Measurements from ENCODE around the gene ZBTB20.
"Not testable (repeated sequence)": the region's sequence is repeated elsewhere in the genome, so short reads cannot be mapped to it uniquely, and the experiment has no call there.

Gene ZBTB20

GRCh38 chr3:115113367-115113766, 33.7 kb downstream of the ZBTB20 start:
- Mint-ChIP-seq H3K27ac (peak overlapping the region; percentile 53), H3K4me1 (peaks cover 17% of the 10 kb centered on the region), H3K4me3 (no peak overlapping the region), H3K27me3 (no peaks in the 10 kb centered on the region), H3K9me3 (no peaks in the 10 kb centered on the region), H3K36me3 (peaks cover 9% of the 10 kb centered on the region)
- DNase-seq (ENCODE audit: low spot score in 2 of 2) (no peak), ATAC-seq (ENCODE audit: low read depth) (no peak)

GRCh38 chr3:115111632-115112031, 35.5 kb downstream of the ZBTB20 start:
- DNase-seq (ENCODE audit: low spot score in 2 of 2): no peak
- H3K27me3 Mint-ChIP-seq: no peaks in the 10 kb centered on the region
- H3K4me1 Mint-ChIP-seq: peaks cover 17% of the 10 kb centered on the region
- H3K27ac Mint-ChIP-seq: no peak overlapping the region
- H3K4me3 Mint-ChIP-seq: no peak overlapping the region
- H3K36me3 Mint-ChIP-seq: peaks cover 21% of the 10 kb centered on the region
- ATAC-seq (ENCODE audit: low read depth): no peak
- peaks cover 5% of the 10 kb centered on the region for H3K9me3 Mint-ChIP-seq

GRCh38 chr3:115110830-115111229, 36.3 kb downstream of the ZBTB20 start:
- Mint-ChIP-seq H3K36me3 (peaks cover 18% of the 10 kb centered on the region), H3K4me3 (no peak overlapping the region), H3K4me1 (peaks cover 14% of the 10 kb centered on the region), H3K9me3 (peaks cover 5% of the 10 kb centered on the region), H3K27ac (no peak overlapping the region), H3K27me3 (no peaks in the 10 kb centered on the region)
- ATAC-seq (ENCODE audit: low read depth): no peak
- DNase-seq (ENCODE audit: low spot score in 2 of 2): no peak

GRCh38 chr3:115110066-115110465, 37.0 kb downstream of the ZBTB20 start:
- ATAC-seq (ENCODE audit: low read depth); H3K9me3 Mint-ChIP-seq; H3K27ac Mint-ChIP-seq; H3K27me3 Mint-ChIP-seq; H3K4me3 Mint-ChIP-seq; DNase-seq (ENCODE audit: low spot score in 2 of 2): not testable (repeated sequence)
- Mint-ChIP-seq H3K36me3 (peaks cover 18% of the 10 kb centered on the region), H3K4me1 (peaks cover 14% of the 10 kb centered on the region)

GRCh38 chr3:115108614-115109013, 38.5 kb downstream of the ZBTB20 start:
- no peak overlapping the region for H3K4me3 Mint-ChIP-seq
- peaks cover 7% of the 10 kb centered on the region for H3K9me3 Mint-ChIP-seq
- H3K36me3 Mint-ChIP-seq: peaks cover 29% of the 10 kb centered on the region
- peaks cover 12% of the 10 kb centered on the region for H3K4me1 Mint-ChIP-seq
- H3K27me3 Mint-ChIP-seq: no peaks in the 10 kb centered on the region
- ATAC-seq (ENCODE audit: low read depth): no peak
- no peak for DNase-seq (ENCODE audit: low spot score in 2 of 2)
- no peak overlapping the region for H3K27ac Mint-ChIP-seq

DNA sequence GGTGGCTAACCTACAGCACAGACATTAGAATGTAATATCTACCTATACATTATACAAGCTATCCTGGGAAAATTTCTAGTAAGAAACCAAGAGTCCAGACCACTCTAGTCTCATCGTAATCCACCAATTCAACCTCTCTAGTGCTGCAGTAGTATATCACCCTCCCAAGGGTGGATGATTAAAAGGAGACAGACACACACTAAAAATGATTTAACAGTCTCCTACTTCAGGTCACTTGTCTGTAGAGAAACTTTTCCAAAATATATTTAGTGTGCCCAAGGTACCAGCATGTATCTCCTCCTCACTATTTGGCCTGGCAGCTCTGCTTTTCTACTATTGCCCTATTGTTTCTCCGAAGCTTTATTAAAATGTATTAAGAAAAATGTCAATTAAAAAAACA, 45.0 kb downstream of the ZBTB20 start:
- H3K27ac Mint-ChIP-seq: no peak overlapping the region
- H3K36me3 Mint-ChIP-seq: peaks cover 20% of the 10 kb centered on the region
- no peaks in the 10 kb centered on the region for H3K27me3 Mint-ChIP-seq
- ATAC-seq (ENCODE audit: low read depth) (no peak), DNase-seq (ENCODE audit: low spot score in 2 of 2) (no peak)
- peaks cover 2% of the 10 kb centered on the region for H3K9me3 Mint-ChIP-seq
- H3K4me1 Mint-ChIP-seq: peaks cover 32% of the 10 kb centered on the region
- no peak overlapping the region for H3K4me3 Mint-ChIP-seq

- ATAC-seq (ENCODE audit: low read depth): no peak
- Mint-ChIP-seq H3K27me3 (no peaks in the 10 kb centered on the region), H3K36me3 (peaks cover 19% of the 10 kb centered on the region), H3K9me3 (peaks cover 2% of the 10 kb centered on the region), H3K4me3 (no peak overlapping the region), H3K27ac (peak overlapping the region; percentile 90), H3K4me1 (peaks cover 32% of the 10 kb centered on the region)
- no peak for DNase-seq (ENCODE audit: low spot score in 2 of 2)
These were observed 46.3 kb downstream of the ZBTB20 start for GRCh38 chr3:115100806-115101205.

DNA sequence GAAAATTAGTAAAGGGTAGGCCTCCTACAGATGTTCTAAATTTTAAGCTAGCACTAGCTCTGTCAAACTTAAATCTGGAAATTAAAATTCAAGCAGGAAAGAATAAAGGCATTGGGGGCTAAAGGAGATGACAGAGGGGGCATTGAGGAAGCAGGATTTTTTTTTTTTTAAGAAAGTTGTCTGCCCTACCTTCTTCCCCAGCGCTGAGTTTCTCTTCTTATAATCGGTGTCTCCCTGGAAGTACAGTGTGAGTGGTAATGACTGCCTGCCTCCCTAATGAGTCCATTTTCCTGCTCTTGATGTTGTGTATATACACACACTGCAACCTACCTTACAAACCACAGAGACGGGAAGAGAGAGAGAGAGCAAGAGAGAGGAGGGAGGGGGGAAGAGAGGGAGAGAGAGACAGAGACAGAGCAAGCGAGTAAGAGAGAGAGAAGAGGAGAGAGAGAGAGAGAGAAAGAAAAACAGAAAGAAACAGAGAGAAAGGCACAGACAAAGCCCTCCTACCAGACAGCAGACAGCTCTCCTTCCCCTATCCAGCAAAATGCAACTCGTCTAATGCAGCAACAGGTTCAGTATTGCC, 47.0 kb downstream of the ZBTB20 start:
- H3K27ac Mint-ChIP-seq: peak overlapping the region; percentile 90
- peaks cover 32% of the 10 kb centered on the region for H3K4me1 Mint-ChIP-seq
- ATAC-seq (ENCODE audit: low read depth) (peak; percentile 63), DNase-seq (ENCODE audit: low spot score in 2 of 2) (no peak)
- peak overlapping the region; percentile 79 for H3K4me3 Mint-ChIP-seq
- H3K9me3 Mint-ChIP-seq: peaks cover 2% of the 10 kb centered on the region
- no peaks in the 10 kb centered on the region for H3K27me3 Mint-ChIP-seq
- peaks cover 19% of the 10 kb centered on the region for H3K36me3 Mint-ChIP-seq

GRCh38 chr3:115099134-115099985, 47.7 kb downstream of the ZBTB20 start:
- Mint-ChIP-seq H3K4me1 (peaks cover 31% of the 10 kb centered on the region), H3K9me3 (peaks cover under 1% of the 10 kb centered on the region), H3K36me3 (peaks cover 14% of the 10 kb centered on the region), H3K4me3 (peak overlapping the region; percentile 79), H3K27me3 (no peaks in the 10 kb centered on the region), H3K27ac (peak overlapping the region; percentile 90)
- ATAC-seq (ENCODE audit: low read depth) (no peak), DNase-seq (ENCODE audit: low spot score in 2 of 2) (no peak)

DNA sequence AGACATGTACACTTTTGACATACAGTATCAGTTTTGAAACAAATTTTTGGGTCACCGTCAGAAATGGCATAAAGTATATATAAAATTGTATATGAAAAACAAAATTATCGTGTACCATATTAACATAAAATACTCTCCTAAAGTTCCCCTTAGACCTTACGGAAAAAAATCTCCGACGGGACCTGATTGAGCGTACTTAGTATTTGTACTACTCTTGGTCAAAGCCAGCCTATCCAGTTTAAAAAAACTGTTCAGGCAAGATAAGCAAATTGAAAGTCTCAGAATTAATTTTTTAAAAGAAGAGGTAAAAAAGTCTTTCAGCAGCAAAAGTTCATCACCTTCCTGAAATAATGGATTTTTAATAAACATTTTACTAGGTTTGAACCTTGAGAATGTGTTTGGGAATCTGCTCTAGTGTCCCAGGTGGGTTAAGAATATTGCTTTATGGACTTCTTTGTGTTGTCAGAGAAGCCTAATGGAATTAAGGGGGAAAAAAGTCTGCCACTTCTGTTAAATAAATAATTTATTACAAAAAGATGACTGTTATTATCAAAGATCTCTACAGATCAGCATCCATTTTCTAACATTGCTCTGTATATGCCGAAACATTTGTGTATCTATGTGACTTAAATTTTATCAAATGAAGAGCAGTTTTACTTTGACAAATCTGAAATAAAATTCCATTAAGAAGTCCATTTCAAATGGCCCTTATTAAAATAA, 48.6 kb downstream of the ZBTB20 start:
- ATAC-seq (ENCODE audit: low read depth) (no peak), DNase-seq (ENCODE audit: low spot score in 2 of 2) (no peak)
- no peak overlapping the region for H3K4me3 Mint-ChIP-seq
- no peak overlapping the region for H3K27ac Mint-ChIP-seq
- H3K36me3 Mint-ChIP-seq: peaks cover 7% of the 10 kb centered on the region
- peaks cover 30% of the 10 kb centered on the region for H3K4me1 Mint-ChIP-seq
- no peaks in the 10 kb centered on the region for H3K27me3 Mint-ChIP-seq
- no peaks in the 10 kb centered on the region for H3K9me3 Mint-ChIP-seq

DNA sequence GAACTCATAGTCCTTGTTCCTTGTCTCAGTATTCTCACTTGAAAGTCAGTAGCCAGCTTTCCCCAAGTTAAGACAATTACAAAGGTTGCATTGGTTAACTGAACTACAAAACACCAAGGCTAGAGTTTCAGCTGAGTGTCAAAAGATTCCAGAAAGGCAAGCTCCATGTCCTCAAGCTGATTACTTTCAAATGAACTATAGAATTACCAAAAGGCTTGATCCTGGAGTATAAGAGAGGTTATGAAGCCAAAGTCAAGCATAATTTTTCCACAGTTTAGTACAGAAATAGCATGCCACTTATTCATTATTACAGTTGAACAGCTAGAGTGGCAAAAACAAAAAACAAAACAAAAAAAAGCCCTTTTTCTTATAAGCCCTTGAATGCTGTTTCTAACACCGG, 51.9 kb downstream of the ZBTB20 start:
- peaks cover 21% of the 10 kb centered on the region for H3K4me1 Mint-ChIP-seq
- H3K9me3 Mint-ChIP-seq: no peaks in the 10 kb centered on the region
- no peak overlapping the region for H3K4me3 Mint-ChIP-seq
- H3K27ac Mint-ChIP-seq: no peak overlapping the region
- no peak for DNase-seq (ENCODE audit: low spot score in 2 of 2)
- H3K36me3 Mint-ChIP-seq: peaks cover 2% of the 10 kb centered on the region
- H3K27me3 Mint-ChIP-seq: no peaks in the 10 kb centered on the region
- ATAC-seq (ENCODE audit: low read depth): no peak

GRCh38 chr3:115092220-115092791, 54.8 kb downstream of the ZBTB20 start:
- H3K4me3 Mint-ChIP-seq: no peak overlapping the region
- H3K9me3 Mint-ChIP-seq: no peaks in the 10 kb centered on the region
- H3K4me1 Mint-ChIP-seq: peaks cover 11% of the 10 kb centered on the region
- DNase-seq (ENCODE audit: low spot score in 2 of 2): peak; percentile 34 to 45
- H3K36me3 Mint-ChIP-seq: no peaks in the 10 kb centered on the region
- peak; percentile 72 for ATAC-seq (ENCODE audit: low read depth)
- H3K27ac Mint-ChIP-seq: no peak overlapping the region
- H3K27me3 Mint-ChIP-seq: no peaks in the 10 kb centered on the region

- H3K9me3 Mint-ChIP-seq: no peaks in the 10 kb centered on the region
- no peak overlapping the region for H3K4me3 Mint-ChIP-seq
- peaks cover 11% of the 10 kb centered on the region for H3K4me1 Mint-ChIP-seq
- H3K36me3 Mint-ChIP-seq: no peaks in the 10 kb centered on the region
- DNase-seq (ENCODE audit: low spot score in 2 of 2): no peak
- ATAC-seq (ENCODE audit: low read depth): no peak
- H3K27me3 Mint-ChIP-seq: no peaks in the 10 kb centered on the region
- H3K27ac Mint-ChIP-seq: no peak overlapping the region
These were observed 56.4 kb downstream of the ZBTB20 start for GRCh38 chr3:115090712-115091111.

GRCh38 chr3:115089481-115089880, 57.6 kb downstream of the ZBTB20 start:
- Mint-ChIP-seq H3K9me3 (no peaks in the 10 kb centered on the region), H3K4me3 (no peak overlapping the region), H3K36me3 (peaks cover 7% of the 10 kb centered on the region), H3K4me1 (peaks cover 11% of the 10 kb centered on the region), H3K27ac (no peak overlapping the region), H3K27me3 (no peaks in the 10 kb centered on the region)
- DNase-seq (ENCODE audit: low spot score in 2 of 2) (no peak), ATAC-seq (ENCODE audit: low read depth) (no peak)
